Stimulated activated CD4-positive, alpha-beta T cell treated with anti-CD3 and anti-CD28 coated beads, Interleukin-1b, Interleukin-23, amount 100 ng/mL, for 24 hours (primary cell): ENCODE results near the gene ZDHHC11.

Experiments used
- DNase-seq, 4 experiments: peaks; one replicate each; pipeline ENCODE4 v3.0.0-alpha.2; 2020; ENCODE audit warnings: low read depth in 4 of 4, low spot score in 1 of 4

The ZDHHC11 gene

GRCh38 chr5:850511-851006, at the start of gene ZDHHC11:
Gene ZDHHC11 (minus strand): TSS chr5:850986. CDS start chr5:850602, 384 bp downstream.
- no peak for DNase-seq

GRCh38 chr5:893711-894110, 42.9 kb upstream of the ZDHHC11 start:
- no peak for DNase-seq

GRCh38 chr5:893137-893506, 42.3 kb upstream of the ZDHHC11 start:
- DNase-seq = no peak

GRCh38 chr5:892394-893136, 41.8 kb upstream of the ZDHHC11 start, which contains the start of the genes BRD9 and TRIP13:
Gene BRD9 (minus strand): TSS chr5:892801. CDS start chr5:892657, 144 bp downstream.
Gene TRIP13 (plus strand): TSS chr5:892884. CDS start chr5:892999, 115 bp downstream.
- peak; percentile 61 to 78 (median 71) for DNase-seq

GRCh38 chr5:891837-892393, 41.1 kb upstream of the ZDHHC11 start:
- DNase-seq = no peak

GRCh38 chr5:891117-891836, 40.5 kb upstream of the ZDHHC11 start:
- no peak for DNase-seq

GRCh38 chr5:889075-889710, 38.4 kb upstream of the ZDHHC11 start:
- DNase-seq = no peak

GRCh38 chr5:888638-889035, 37.9 kb upstream of the ZDHHC11 start:
- no peak for DNase-seq

- DNase-seq = no peak
These were observed 37.3 kb upstream of the ZDHHC11 start for GRCh38 chr5:887947-888637.

GRCh38 chr5:886716-887325, 36.0 kb upstream of the ZDHHC11 start:
- no peak for DNase-seq

GRCh38 chr5:886036-886435, 35.2 kb upstream of the ZDHHC11 start:
- no peak for DNase-seq

- no peak for DNase-seq
These were observed 34.7 kb upstream of the ZDHHC11 start for GRCh38 chr5:885529-885928.

GRCh38 chr5:885127-885442, 34.3 kb upstream of the ZDHHC11 start:
- no peak for DNase-seq

GRCh38 chr5:884345-885126, 33.8 kb upstream of the ZDHHC11 start:
- DNase-seq = no peak

- DNase-seq = no peak
These were observed 32.8 kb upstream of the ZDHHC11 start for GRCh38 chr5:883475-884181.

GRCh38 chr5:882253-883183, 31.7 kb upstream of the ZDHHC11 start:
- no peak for DNase-seq

GRCh38 chr5:881551-881935, 30.8 kb upstream of the ZDHHC11 start:
- no peak for DNase-seq
